SJCRH30 (cell line): Measurements from ENCODE around the gene DPP10. TPM values are rescaled to one million over a fixed set of nuclear protein-coding genes. Genes with fewer than 3 reads are reported as not detected.

Experiments
- DNase-seq, 2 experiments: peaks; one replicate each; pipeline ENCODE4 v3.0.0-alpha.2; 2015 to 2020
- H3K27ac ChIP-seq: fragments of 250-450 bp; sonication (Bioruptor Pico); 2 replicates; pipeline ENCODE4 v1.5.1; 2020; ENCODE audit warnings: mild to moderate bottlenecking, moderate library complexity
- H3K27me3 ChIP-seq: fragments of 250-450 bp; sonication (Bioruptor Pico); 2 replicates; pipeline ENCODE4 v1.5.1; 2020; ENCODE audit warnings: mild to moderate bottlenecking, moderate library complexity
- H3K36me3 ChIP-seq: fragments of 250-450 bp; sonication (Bioruptor Pico); 2 replicates; pipeline ENCODE4 v1.5.1; 2020; ENCODE audit warnings: mild to moderate bottlenecking, moderate library complexity
- H3K4me1 ChIP-seq: fragments of 250-450 bp; sonication (Bioruptor Pico); 2 replicates; pipeline ENCODE4 v1.5.1; 2020; ENCODE audit warnings: mild to moderate bottlenecking, moderate library complexity
- H3K4me3 ChIP-seq: fragments of 250-450 bp; sonication (Bioruptor Pico); 2 replicates; pipeline ENCODE4 v1.5.1; 2020; ENCODE audit warnings: mild to moderate bottlenecking, moderate library complexity
- H3K9me3 ChIP-seq: fragments of 250-450 bp; sonication (Bioruptor Pico); replicated peaks from 2 replicates; pipeline ENCODE4 v1.5.1; 2020; ENCODE audit warnings: mild to moderate bottlenecking, moderate library complexity
- total RNA-seq: library from RNA; depleted of rRNA; stranded (reverse); fragments of >200 nt; shearing (Covaris generic); gene quantifications from 2 replicates; pipeline ENCODE4 v1.2.3, GENCODE V29; 2014

The DPP10 gene
- total RNA-seq, 1 experiment from 2014 or later = not detected

DNA sequence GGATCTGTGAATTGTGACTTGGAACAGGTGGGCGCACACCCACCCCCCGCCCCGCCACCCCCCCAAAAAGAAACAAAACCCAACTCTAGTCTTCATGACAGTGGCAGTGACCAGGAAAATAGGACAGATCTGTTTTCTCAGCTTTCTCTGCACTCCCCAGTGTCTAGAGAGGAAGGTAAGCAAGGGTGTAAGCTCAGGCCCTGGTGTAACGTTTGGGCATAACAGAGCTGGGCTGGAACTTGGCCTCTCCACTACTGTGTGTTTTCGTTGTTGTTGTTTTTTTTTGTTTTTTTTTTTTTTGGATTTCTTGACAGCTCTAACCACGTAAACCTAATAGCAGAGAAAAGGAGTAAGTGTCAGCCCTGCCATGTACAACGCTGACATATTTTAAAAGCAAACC, 1160.8 kb downstream of the DPP10 start:
- no peak overlapping the region for H3K27ac ChIP-seq
- H3K27me3 ChIP-seq = 0 out of 2 replicates have a peak, but pooled peaks cover 10% of the 10 kb centered on the region
- no peaks in the 10 kb centered on the region for H3K9me3 ChIP-seq
- H3K36me3 ChIP-seq = no peaks in the 10 kb centered on the region
- H3K4me1 ChIP-seq = no peaks in the 10 kb centered on the region
- H3K4me3 ChIP-seq = no peak overlapping the region
- DNase-seq = no peak

- Histone ChIP-seq H3K27me3 (no peaks in the 10 kb centered on the region), H3K4me3 (no peak overlapping the region), H3K27ac (no peak overlapping the region), H3K36me3 (no peaks in the 10 kb centered on the region), H3K9me3 (no peaks in the 10 kb centered on the region), H3K4me1 (no peaks in the 10 kb centered on the region)
- no peak for DNase-seq
Observed at GRCh38 chr2:115606350-115606749, 1163.9 kb downstream of the DPP10 start.

GRCh38 chr2:115609978-115610377, 1167.5 kb downstream of the DPP10 start:
- no peaks in the 10 kb centered on the region for H3K4me1 ChIP-seq
- no peak overlapping the region for H3K27ac ChIP-seq
- no peak overlapping the region for H3K4me3 ChIP-seq
- DNase-seq = no peak
- no peaks in the 10 kb centered on the region for H3K36me3 ChIP-seq
- no peaks in the 10 kb centered on the region for H3K9me3 ChIP-seq
- H3K27me3 ChIP-seq = no peaks in the 10 kb centered on the region

DNA sequence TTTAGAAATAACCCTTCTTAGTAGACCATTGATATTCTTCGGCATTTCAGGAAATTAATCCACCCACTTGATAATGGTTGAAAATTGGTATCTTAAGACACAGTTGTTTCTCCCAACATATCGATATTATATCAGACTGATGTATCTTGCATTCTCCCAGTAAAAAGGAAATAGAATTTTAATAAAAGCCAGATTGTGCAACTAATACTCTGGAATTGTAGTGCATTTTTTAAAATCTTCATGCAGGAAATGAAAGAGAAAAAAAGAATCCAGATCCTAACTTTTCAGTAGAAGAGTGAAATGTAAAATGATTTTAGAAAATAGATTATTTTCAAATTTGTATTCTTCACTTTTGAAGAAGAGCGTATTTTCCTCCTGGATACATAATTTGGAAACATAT, 1168.4 kb downstream of the DPP10 start:
- H3K36me3 ChIP-seq = no peaks in the 10 kb centered on the region
- H3K4me3 ChIP-seq = no peak overlapping the region
- no peak for DNase-seq
- H3K27ac ChIP-seq = no peak overlapping the region
- no peaks in the 10 kb centered on the region for H3K27me3 ChIP-seq
- no peaks in the 10 kb centered on the region for H3K9me3 ChIP-seq
- H3K4me1 ChIP-seq = no peaks in the 10 kb centered on the region

- DNase-seq = no peak
- Histone ChIP-seq H3K36me3 (no peaks in the 10 kb centered on the region), H3K4me1 (no peaks in the 10 kb centered on the region; the same call in 1 of the 2 replicates), H3K9me3 (no peaks in the 10 kb centered on the region), H3K27ac (no peak overlapping the region), H3K4me3 (no peak overlapping the region), H3K27me3 (no peaks in the 10 kb centered on the region)
Observed at GRCh38 chr2:115624332-115624731, 1181.9 kb downstream of the DPP10 start.

DNA sequence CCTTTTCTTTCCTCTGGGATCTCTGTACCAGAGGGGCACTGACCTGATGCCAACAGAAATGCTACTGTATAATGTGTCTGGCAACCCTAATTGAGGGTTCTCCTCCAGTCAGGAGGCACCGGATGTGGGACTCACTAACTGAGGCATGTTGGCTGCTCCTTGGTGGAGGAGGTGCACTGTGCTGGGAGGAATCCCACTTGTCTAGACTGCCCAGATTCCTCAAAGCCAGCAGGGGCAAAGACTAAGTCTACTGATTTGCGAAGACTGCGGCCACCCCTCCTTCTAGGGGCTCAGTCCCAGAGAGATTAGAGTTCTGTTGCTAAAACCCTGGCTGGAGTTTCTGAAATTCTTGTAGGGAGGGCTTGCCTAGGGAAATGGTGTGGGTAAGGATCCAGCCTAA, 1192.1 kb downstream of the DPP10 start:
- DNase-seq = no peak
- no peak overlapping the region for H3K4me3 ChIP-seq
- H3K36me3 ChIP-seq = no peaks in the 10 kb centered on the region
- no peaks in the 10 kb centered on the region for H3K9me3 ChIP-seq
- no peaks in the 10 kb centered on the region for H3K27me3 ChIP-seq
- no peak overlapping the region for H3K27ac ChIP-seq
- no peaks in the 10 kb centered on the region for H3K4me1 ChIP-seq

- H3K27me3 ChIP-seq = no peaks in the 10 kb centered on the region
- H3K4me1 ChIP-seq = no peaks in the 10 kb centered on the region
- H3K36me3 ChIP-seq = no peaks in the 10 kb centered on the region
- no peak for DNase-seq
- H3K4me3 ChIP-seq = no peak overlapping the region
- H3K27ac ChIP-seq = no peak overlapping the region
- no peaks in the 10 kb centered on the region for H3K9me3 ChIP-seq
Observed at GRCh38 chr2:115635430-115635829, 1193.0 kb downstream of the DPP10 start.

DNA sequence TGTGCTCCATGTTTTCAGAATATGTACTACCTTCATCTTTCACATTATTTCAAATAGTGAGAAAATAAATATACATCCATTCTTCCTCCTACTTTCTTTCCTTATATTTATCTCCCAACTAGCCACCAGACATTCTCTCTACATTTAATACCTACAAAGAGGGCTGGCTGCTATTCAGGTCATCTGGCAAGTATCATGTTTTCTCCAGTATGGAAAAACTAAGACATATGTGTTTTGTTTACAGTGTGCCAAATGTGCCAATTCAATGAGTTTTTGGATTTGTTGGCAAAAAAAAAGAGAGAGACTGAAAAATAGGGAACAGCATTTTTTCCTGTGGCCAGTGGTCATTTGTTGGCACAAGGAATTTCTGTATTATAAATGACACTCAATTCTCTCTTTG, 1207.3 kb downstream of the DPP10 start:
- no peak overlapping the region for H3K4me3 ChIP-seq
- H3K27me3 ChIP-seq = no peaks in the 10 kb centered on the region
- no peaks in the 10 kb centered on the region for H3K9me3 ChIP-seq
- no peaks in the 10 kb centered on the region for H3K4me1 ChIP-seq
- DNase-seq = no peak
- H3K36me3 ChIP-seq = no peaks in the 10 kb centered on the region
- no peak overlapping the region for H3K27ac ChIP-seq

- DNase-seq = peak in 1 of 2 experiments; percentile 5
- no peaks in the 10 kb centered on the region for H3K9me3 ChIP-seq
- no peak overlapping the region for H3K4me3 ChIP-seq
- H3K4me1 ChIP-seq = no peaks in the 10 kb centered on the region
- H3K27ac ChIP-seq = no peak overlapping the region
- no peaks in the 10 kb centered on the region for H3K36me3 ChIP-seq
- no peaks in the 10 kb centered on the region for H3K27me3 ChIP-seq
Observed at GRCh38 chr2:115650827-115651226, 1208.4 kb downstream of the DPP10 start.

GRCh38 chr2:115652652-115653051, 1210.2 kb downstream of the DPP10 start:
- H3K4me3 ChIP-seq = no peak overlapping the region
- no peak for DNase-seq
- no peaks in the 10 kb centered on the region for H3K27me3 ChIP-seq
- no peaks in the 10 kb centered on the region for H3K36me3 ChIP-seq
- no peak overlapping the region for H3K27ac ChIP-seq
- H3K4me1 ChIP-seq = no peaks in the 10 kb centered on the region
- H3K9me3 ChIP-seq = no peaks in the 10 kb centered on the region

- no peaks in the 10 kb centered on the region for H3K36me3 ChIP-seq
- DNase-seq = no peak
Observed at GRCh38 chr2:115654362-115654761, 1211.9 kb downstream of the DPP10 start.

GRCh38 chr2:115678129-115678528, 1235.7 kb downstream of the DPP10 start:
- no peak overlapping the region for H3K4me3 ChIP-seq
- DNase-seq = no peak
- no peaks in the 10 kb centered on the region for H3K4me1 ChIP-seq
- no peaks in the 10 kb centered on the region for H3K9me3 ChIP-seq
- no peak overlapping the region for H3K27ac ChIP-seq
- no peaks in the 10 kb centered on the region for H3K36me3 ChIP-seq
- H3K27me3 ChIP-seq = no peaks in the 10 kb centered on the region

More at GRCh38 chr2:115654362-115654761, 1211.9 kb downstream of the DPP10 start:
- Histone ChIP-seq H3K27me3 (no peaks in the 10 kb centered on the region), H3K9me3 (no peaks in the 10 kb centered on the region), H3K4me3 (no peak overlapping the region), H3K27ac (no peak overlapping the region), H3K4me1 (no peaks in the 10 kb centered on the region)

GRCh38 chr2:115684345-115684744, 1241.9 kb downstream of the DPP10 start:
- Histone ChIP-seq H3K9me3 (no peaks in the 10 kb centered on the region), H3K27ac (no peak overlapping the region), H3K36me3 (no peaks in the 10 kb centered on the region)

DNA sequence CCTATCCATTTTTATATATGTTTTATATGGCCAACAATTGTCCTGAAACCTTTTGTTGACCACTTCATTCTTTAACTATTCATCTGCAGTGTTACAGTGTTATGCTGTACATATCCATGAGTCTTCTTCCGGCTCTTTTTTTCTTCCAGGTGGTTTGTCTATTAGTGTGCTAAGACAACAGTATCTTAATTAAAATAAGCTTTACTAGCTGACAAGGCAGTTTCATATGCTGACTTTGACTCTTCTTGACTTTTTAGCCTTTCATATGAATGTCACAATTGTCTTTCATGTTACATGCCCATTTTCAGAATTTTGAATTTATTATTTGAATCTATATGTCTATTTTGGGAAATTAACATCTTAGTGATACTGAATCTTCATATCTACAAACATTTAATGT, 1249.0 kb downstream of the DPP10 start:
- Histone ChIP-seq H3K9me3 (no peaks in the 10 kb centered on the region), H3K27ac (no peak overlapping the region)

More at GRCh38 chr2:115684345-115684744, 1241.9 kb downstream of the DPP10 start:
- no peaks in the 10 kb centered on the region for H3K4me1 ChIP-seq
- H3K27me3 ChIP-seq = no peaks in the 10 kb centered on the region
- no peak for DNase-seq
- H3K4me3 ChIP-seq = no peak overlapping the region

DNA sequence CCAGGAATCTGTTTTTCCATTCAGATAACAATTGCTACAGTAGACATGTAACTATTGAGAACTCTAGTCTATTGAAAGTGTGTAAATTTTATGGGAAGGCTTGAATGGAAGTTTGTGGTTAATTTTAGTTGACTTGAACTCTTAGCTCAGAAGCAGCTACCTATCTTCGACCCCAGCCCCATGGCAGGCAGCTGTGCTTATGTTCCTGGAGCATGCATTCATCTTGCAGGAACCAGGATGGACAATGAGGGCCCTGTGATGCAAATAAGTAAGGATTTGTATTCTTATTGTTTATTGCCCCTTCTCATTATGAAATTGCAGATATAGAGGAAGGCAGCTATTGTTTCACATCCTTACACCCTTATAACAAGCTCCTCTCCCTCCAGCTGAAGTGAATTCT, 1252.2 kb downstream of the DPP10 start:
- no peaks in the 10 kb centered on the region for H3K9me3 ChIP-seq
- H3K4me3 ChIP-seq = no peak overlapping the region
- H3K27ac ChIP-seq = no peak overlapping the region
- no peaks in the 10 kb centered on the region for H3K4me1 ChIP-seq
- no peaks in the 10 kb centered on the region for H3K36me3 ChIP-seq
- H3K27me3 ChIP-seq = no peaks in the 10 kb centered on the region
- no peak for DNase-seq

More for the DNA sequence above, 1249.0 kb downstream of the DPP10 start:
- no peak for DNase-seq
- no peaks in the 10 kb centered on the region for H3K27me3 ChIP-seq
- H3K36me3 ChIP-seq = no peaks in the 10 kb centered on the region
- no peak overlapping the region for H3K4me3 ChIP-seq
- H3K4me1 ChIP-seq = no peaks in the 10 kb centered on the region

GRCh38 chr2:115733190-115733775, 1290.8 kb downstream of the DPP10 start:
- no peaks in the 10 kb centered on the region for H3K36me3 ChIP-seq
- H3K9me3 ChIP-seq = no peaks in the 10 kb centered on the region
- no peak overlapping the region for H3K27ac ChIP-seq
- H3K4me1 ChIP-seq = no peaks in the 10 kb centered on the region
- no peak for DNase-seq
- no peaks in the 10 kb centered on the region; the same call in 1 of the 2 replicates for H3K27me3 ChIP-seq
- H3K4me3 ChIP-seq = no peak overlapping the region
